OCI-LY7 (cell line): Measurements from ENCODE around the gene MED27. TPM values are rescaled to one million over a fixed set of nuclear protein-coding genes. Genes with fewer than 3 reads are reported as not detected.

ENCODE experiments used
- BruUV-seq: library from RNA; stranded (reverse); fragments of 400-500 nt; replicated peaks from 2 replicates; lab custom pipeline; 2021; lab: Mats Ljungman, UMichigan
- CTCF ChIA-PET: fragments of 300-600 bp; sonication (Branson Sonifier 250); formaldehyde crosslinking; loops from one replicate; lab custom pipeline; 2022; ENCODE audit warnings: antibody characterized with exemption; ENCODE audit not compliant: unreplicated experiment; lab: Charles Lee
- POLR2A ChIA-PET: fragments of 300-600 bp; sonication (Branson Sonifier 250); formaldehyde crosslinking; loops from one replicate; lab custom pipeline; 2022; ENCODE audit warnings: antibody characterized with exemption; lab: Charles Lee
- DNase-seq: peaks from one replicate; pipeline ENCODE4 v3.0.0-alpha.2; 2015; ENCODE audit warnings: low spot score
- H2AFZ ChIP-seq: fragments of 200-600 bp; sonication (generic), shearing (Covaris generic); 2 replicates; pipeline ENCODE4 v1.6.1; 2014; ENCODE audit warnings: mild to moderate bottlenecking, antibody characterized with exemption, low read length, moderate library complexity
- H3K27ac ChIP-seq: fragments of 200-600 bp; sonication (generic); 2 replicates; pipeline ENCODE4 v1.5.1; 2014; ENCODE audit warnings: mixed run types, low read depth, mild to moderate bottlenecking, moderate library complexity, low read length, inconsistent platforms; ENCODE audit not compliant: poor library complexity, severe bottlenecking
- H3K36me3 ChIP-seq: fragments of 200-600 bp; sonication (generic); 2 replicates; pipeline ENCODE4 v1.6.1; 2014; ENCODE audit warnings: mild to moderate bottlenecking, antibody characterized with exemption, low read length, moderate library complexity, mixed read lengths; ENCODE audit not compliant: insufficient read depth
- H3K4me1 ChIP-seq: fragments of 200-600 bp; sonication (generic); 2 replicates; pipeline ENCODE4 v1.5.1; 2014; ENCODE audit warnings: mild to moderate bottlenecking, low read length; ENCODE audit not compliant: insufficient read depth, poor library complexity, severe bottlenecking
- H3K4me2 ChIP-seq: fragments of 200-600 bp; sonication (generic); 2 replicates; pipeline ENCODE4 v1.6.1; 2014; ENCODE audit warnings: mild to moderate bottlenecking, low read length
- H3K4me3 ChIP-seq: fragments of 200-600 bp; sonication (generic); 2 replicates; pipeline ENCODE4 v1.5.1; 2014; ENCODE audit warnings: mild to moderate bottlenecking, low read depth, low read length; ENCODE audit not compliant: poor library complexity, severe bottlenecking
- H3K79me2 ChIP-seq: fragments of 200-600 bp; sonication (generic); 2 replicates; pipeline ENCODE4 v1.6.1; 2016; ENCODE audit warnings: low read depth, mild to moderate bottlenecking, low read length, moderate library complexity, mixed read lengths; ENCODE audit not compliant: insufficient read depth
- H3K9me2 ChIP-seq: fragments of 200-600 bp; sonication (generic); 2 replicates; pipeline ENCODE4 v1.6.1; 2016; ENCODE audit warnings: mild to moderate bottlenecking, low read length, mixed read lengths; ENCODE audit not compliant: insufficient read depth
- H3K9me3 ChIP-seq: fragments of 200-600 bp; sonication (generic); 2 replicates; pipeline ENCODE4 v1.6.1; 2014; ENCODE audit warnings: mild to moderate bottlenecking, mixed run types, low read length, mixed read lengths
- H4K20me1 ChIP-seq: fragments of 200-600 bp; sonication (generic); 2 replicates; pipeline ENCODE4 v1.6.1; 2014; ENCODE audit warnings: mild to moderate bottlenecking, antibody characterized with exemption, low read length, moderate library complexity, mixed read lengths; ENCODE audit not compliant: insufficient read depth
- CTCF ChIP-seq: fragments of 200-600 bp; sonication (generic); conservative IDR thresholded peaks from 2 replicates; pipeline ENCODE4 v1.5.1; 2014; ENCODE audit warnings: mild to moderate bottlenecking, antibody characterized with exemption, low read length, moderate library complexity, mixed read lengths
- EZH2phosphoT487 ChIP-seq: fragments of 200-600 bp; sonication (generic); IDR thresholded peaks from 2 replicates; pipeline ENCODE4 v1.6.1; 2018; ENCODE audit warnings: low read depth, borderline replicate concordance, mild to moderate bottlenecking, mixed run types, antibody characterized with exemption, low read length, moderate library complexity, mixed read lengths
- intact Hi-C: fragments of 100-400 bp; cut with micrococcal nuclease; formaldehyde crosslinking; loops from one replicate; pipeline ENCODE4 v1.10.0; 2022; ENCODE audit not compliant: unreplicated experiment
- total RNA-seq, 2 experiments: library from RNA; depleted of rRNA in 1 of 2; stranded (reverse); fragments of >200 nt in 1 of 2; shearing (Covaris generic) in 1 of 2; gene quantifications; 2 replicates each; pipeline ENCODE4 v1.2.3, GENCODE V29; 2014 to 2022

The MED27 gene
- total RNA-seq, 2 experiments from 2014 or later: 23.1 to 32.6 TPM

DNA sequence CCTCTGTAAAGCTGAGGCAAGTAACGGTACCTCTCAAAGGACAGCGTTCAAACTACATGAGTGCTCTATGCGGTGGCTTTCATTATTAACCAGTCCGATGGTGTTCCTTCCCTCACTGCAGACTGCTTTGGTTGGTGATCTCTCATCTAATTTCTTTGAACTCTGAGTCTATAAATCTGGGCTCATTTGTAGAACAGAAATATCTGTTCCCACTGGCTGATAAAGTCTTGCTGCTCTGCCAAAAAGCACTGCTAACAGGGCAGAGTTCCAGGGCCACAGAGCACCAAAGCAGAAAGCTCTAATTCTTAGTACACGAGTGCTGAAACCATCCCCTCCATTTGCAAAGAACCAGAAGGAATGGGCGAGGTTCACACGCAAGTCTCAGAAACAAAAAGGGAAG, 81.9 kb downstream of the MED27 start:
- Histone ChIP-seq H2AFZ (no peak overlapping the region), H3K9me2 (no peaks in the 10 kb centered on the region), H4K20me1 (no peaks in the 10 kb centered on the region), H3K9me3 (no peaks in the 10 kb centered on the region), H3K4me2 (no peak overlapping the region), H3K4me3 (no peak overlapping the region), H3K79me2 (no peaks in the 10 kb centered on the region), H3K27ac (no peak overlapping the region), H3K36me3 (no peaks in the 10 kb centered on the region; the same call in 1 of the 2 replicates), H3K4me1 (no peaks in the 10 kb centered on the region)
- ChIA-PET POLR2A (interaction anchor here (0.7 kb wide), 1 partner anchor 31 kb away, joined by 3 read pairs; no protein-coding TSS in a partner anchor), CTCF (no interaction called here)
- TF ChIP-seq EZH2phosphoT487 (no peak), CTCF (no peak)
- intact Hi-C loops: no loop called here
- no TSS peak for BruUV-seq
- no peak for DNase-seq

GRCh38 chr9:131997076-131997475, 82.6 kb downstream of the MED27 start:
- no peaks in the 10 kb centered on the region for H3K79me2 ChIP-seq
- TF ChIP-seq EZH2phosphoT487 (no peak), CTCF (no peak)
- no peaks in the 10 kb centered on the region for H3K4me1 ChIP-seq
- BruUV-seq: no TSS peak
- no peak overlapping the region for H3K4me3 ChIP-seq
- no peak overlapping the region for H2AFZ ChIP-seq
- H4K20me1 ChIP-seq: no peaks in the 10 kb centered on the region
- H3K9me2 ChIP-seq: no peaks in the 10 kb centered on the region
- intact Hi-C loops: no loop called here
- H3K36me3 ChIP-seq: no peaks in the 10 kb centered on the region; the same call in 1 of the 2 replicates
- no peaks in the 10 kb centered on the region for H3K9me3 ChIP-seq
- CTCF ChIA-PET: no interaction called here
- POLR2A ChIA-PET: no interaction called here
- no peak for DNase-seq
- no peak overlapping the region for H3K4me2 ChIP-seq
- H3K27ac ChIP-seq: no peak overlapping the region

DNA sequence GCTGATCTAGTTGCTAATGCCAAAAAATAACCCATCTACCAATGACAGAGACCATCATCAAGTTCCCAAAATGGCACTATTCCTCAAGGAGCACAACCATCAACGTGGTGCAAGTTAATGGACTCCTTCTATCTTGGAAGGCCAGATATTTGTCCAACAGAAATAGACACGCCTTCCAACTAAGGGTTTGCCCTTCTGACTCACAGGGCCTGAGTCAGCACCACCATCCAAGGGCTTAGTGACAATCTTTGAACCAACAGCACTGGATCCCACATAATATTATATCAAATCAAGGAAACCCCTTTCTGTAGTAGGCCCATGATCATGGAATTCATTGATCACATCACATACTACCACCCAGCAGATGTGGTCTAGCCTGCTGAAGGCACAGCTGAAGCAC, 84.3 kb downstream of the MED27 start:
- no peak overlapping the region for H3K4me2 ChIP-seq
- H4K20me1 ChIP-seq: no peaks in the 10 kb centered on the region
- H3K9me3 ChIP-seq: no peaks in the 10 kb centered on the region
- no peaks in the 10 kb centered on the region for H3K79me2 ChIP-seq
- intact Hi-C loops: no loop called here
- ChIA-PET POLR2A (no interaction called here), CTCF (no interaction called here)
- no peaks in the 10 kb centered on the region for H3K9me2 ChIP-seq
- no peak overlapping the region for H3K4me3 ChIP-seq
- no peak for DNase-seq
- TF ChIP-seq CTCF (no peak), EZH2phosphoT487 (no peak)
- BruUV-seq: no TSS peak
- no peak overlapping the region for H3K27ac ChIP-seq
- H2AFZ ChIP-seq: no peak overlapping the region
- no peaks in the 10 kb centered on the region for H3K4me1 ChIP-seq
- H3K36me3 ChIP-seq: no peaks in the 10 kb centered on the region
